Measurements from ENCODE around the gene PER2.

DNA sequence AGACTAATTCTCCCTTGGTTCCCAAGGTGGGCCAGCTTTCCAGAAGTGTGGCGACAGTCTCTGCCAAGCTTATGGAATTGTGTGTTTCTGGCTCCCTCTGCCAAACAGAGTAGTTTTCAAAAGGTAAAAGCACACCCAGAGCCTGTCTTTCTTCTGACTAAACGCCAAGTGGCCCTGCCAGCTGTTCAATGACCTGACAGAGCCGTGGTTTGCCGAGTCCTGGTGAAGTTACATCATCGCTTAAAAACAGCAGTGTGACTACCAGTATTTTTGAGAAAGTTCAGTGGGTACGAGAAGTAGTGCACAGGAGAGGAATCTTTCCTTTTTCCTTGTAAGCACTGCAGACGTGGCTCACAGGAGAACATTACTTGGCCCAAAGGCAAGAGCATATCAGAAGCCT, 1.9 kb downstream of the PER2 start:
- TF ChIP-seq L3MBTL2 (conservative IDR thresholded peaks at IDR 0.05), result no peak
- TF ChIP-seq, protein P1, sequence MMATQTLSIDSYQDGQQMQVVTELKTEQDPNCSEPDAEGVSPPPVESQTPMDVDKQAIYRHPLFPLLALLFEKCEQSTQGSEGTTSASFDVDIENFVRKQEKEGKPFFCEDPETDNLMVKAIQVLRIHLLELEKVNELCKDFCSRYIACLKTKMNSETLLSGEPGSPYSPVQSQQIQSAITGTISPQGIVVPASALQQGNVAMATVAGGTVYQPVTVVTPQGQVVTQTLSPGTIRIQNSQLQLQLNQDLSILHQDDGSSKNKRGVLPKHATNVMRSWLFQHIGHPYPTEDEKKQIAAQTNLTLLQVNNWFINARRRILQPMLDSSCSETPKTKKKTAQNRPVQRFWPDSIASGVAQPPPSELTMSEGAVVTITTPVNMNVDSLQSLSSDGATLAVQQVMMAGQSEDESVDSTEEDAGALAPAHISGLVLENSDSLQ (IDR thresholded peaks at IDR 0.05), result no peak
- TF ChIP-seq FOXA1 (IDR thresholded peaks at IDR 0.05), result no peak
- no peak for TF ChIP-seq ARNT (IDR thresholded peaks at IDR 0.05)
- TF ChIP-seq SP1 (IDR thresholded peaks at IDR 0.05), result no peak
- no peak for TF ChIP-seq FOXM1 (IDR thresholded peaks at IDR 0.05; ENCODE audit: borderline replicate concordance)
- TF ChIP-seq BHLHE40 (IDR thresholded peaks at IDR 0.05; ENCODE audit: borderline replicate concordance), result no peak
- no peak for TF ChIP-seq TARDBP (IDR thresholded peaks at IDR 0.05)
- TF ChIP-seq SUZ12 (IDR thresholded peaks at IDR 0.05), result no peak
- no peak for TF ChIP-seq ELF4 (IDR thresholded peaks at IDR 0.05)
- no peak for TF ChIP-seq CTBP1 (IDR thresholded peaks at IDR 0.05; ENCODE audit: borderline replicate concordance)

All from HEK293T (cell line).